Cardiac fibroblast (primary cell): ENCODE results near the gene HOXA9.

Source experiments
- DNase-seq, 2 donors: peaks; one replicate each; pipeline versions ENCODE4 v3.0.0 to v3.0.0-alpha.2; 2010; ENCODE audit warnings: low read depth in 2 of 2
- H3K4me3 ChIP-seq, 2 donors: replicated peaks in 1 of 2; 1 replicate in 1 of 2; 2 replicates in 1 of 2; pipeline ENCODE4 v1.5.1; 2011; ENCODE audit warnings: low read depth in 2 of 2, low read length in 2 of 2, mild to moderate bottlenecking in 2 of 2, moderate library complexity in 1 of 2
- TF ChIP-seq, protein P1 (sequence below): IDR thresholded peaks from one replicate; pipeline ENCODE4 v1.5.1; 2011; ENCODE audit warnings: low read depth, mild to moderate bottlenecking, low read length, inconsistent platforms

The HOXA9 gene

DNA sequence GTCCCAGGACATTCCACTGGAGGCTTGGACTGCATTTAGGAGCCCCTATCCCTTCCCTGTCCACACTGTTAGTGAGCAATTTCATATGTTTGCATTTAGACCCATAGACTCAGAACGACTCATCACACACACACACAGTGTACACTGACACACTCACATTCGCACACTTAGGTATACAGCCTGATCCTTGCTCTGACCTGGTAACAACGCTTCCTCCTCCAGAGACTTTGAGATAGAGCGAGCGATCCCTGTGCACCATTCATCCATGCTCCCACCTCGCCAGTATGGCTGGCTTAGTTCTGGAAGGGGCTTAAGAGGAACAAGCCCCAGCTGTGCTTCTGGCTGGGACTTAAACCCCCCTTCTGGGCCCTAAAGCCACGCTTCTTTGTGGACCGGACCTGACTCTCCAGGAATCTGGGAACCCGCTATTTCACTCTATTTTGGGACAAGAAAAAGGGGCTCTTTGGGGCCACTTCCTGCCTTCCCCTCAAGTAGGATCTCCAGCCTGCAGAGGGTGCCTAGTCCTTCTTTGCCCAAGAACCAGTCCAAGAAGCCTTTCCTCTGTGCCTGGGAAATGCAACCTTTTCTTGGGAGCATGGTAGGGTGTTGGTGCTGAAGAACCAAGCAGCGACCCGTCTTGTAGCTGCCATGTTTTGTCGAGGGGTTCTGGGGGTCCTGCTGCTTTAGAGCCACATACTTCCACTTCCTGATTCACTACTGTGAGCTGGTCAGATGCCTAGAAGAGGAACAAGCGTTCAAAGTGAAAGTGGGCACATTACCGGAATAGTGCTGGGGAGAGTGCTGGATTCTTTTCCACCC lies 35.6 kb upstream of the HOXA9 start:
- DNase-seq: no peak
- no peak overlapping the region for H3K4me3 ChIP-seq
- TF ChIP-seq, protein P1, sequence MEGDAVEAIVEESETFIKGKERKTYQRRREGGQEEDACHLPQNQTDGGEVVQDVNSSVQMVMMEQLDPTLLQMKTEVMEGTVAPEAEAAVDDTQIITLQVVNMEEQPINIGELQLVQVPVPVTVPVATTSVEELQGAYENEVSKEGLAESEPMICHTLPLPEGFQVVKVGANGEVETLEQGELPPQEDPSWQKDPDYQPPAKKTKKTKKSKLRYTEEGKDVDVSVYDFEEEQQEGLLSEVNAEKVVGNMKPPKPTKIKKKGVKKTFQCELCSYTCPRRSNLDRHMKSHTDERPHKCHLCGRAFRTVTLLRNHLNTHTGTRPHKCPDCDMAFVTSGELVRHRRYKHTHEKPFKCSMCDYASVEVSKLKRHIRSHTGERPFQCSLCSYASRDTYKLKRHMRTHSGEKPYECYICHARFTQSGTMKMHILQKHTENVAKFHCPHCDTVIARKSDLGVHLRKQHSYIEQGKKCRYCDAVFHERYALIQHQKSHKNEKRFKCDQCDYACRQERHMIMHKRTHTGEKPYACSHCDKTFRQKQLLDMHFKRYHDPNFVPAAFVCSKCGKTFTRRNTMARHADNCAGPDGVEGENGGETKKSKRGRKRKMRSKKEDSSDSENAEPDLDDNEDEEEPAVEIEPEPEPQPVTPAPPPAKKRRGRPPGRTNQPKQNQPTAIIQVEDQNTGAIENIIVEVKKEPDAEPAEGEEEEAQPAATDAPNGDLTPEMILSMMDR: no peak

- peak within 1 kb of the TSS; percentile 22 to 30 for H3K4me3 ChIP-seq
- TF ChIP-seq, protein P1: no peak
- DNase-seq: no peak
These were observed 34.8 kb upstream of the HOXA9 start, which contains the start of gene HOXA13 for GRCh38 chr7:27199849-27200760. HOXA13 (minus strand) TSS chr7:27200091; CDS start chr7:27200077, 14 bp downstream.

DNA sequence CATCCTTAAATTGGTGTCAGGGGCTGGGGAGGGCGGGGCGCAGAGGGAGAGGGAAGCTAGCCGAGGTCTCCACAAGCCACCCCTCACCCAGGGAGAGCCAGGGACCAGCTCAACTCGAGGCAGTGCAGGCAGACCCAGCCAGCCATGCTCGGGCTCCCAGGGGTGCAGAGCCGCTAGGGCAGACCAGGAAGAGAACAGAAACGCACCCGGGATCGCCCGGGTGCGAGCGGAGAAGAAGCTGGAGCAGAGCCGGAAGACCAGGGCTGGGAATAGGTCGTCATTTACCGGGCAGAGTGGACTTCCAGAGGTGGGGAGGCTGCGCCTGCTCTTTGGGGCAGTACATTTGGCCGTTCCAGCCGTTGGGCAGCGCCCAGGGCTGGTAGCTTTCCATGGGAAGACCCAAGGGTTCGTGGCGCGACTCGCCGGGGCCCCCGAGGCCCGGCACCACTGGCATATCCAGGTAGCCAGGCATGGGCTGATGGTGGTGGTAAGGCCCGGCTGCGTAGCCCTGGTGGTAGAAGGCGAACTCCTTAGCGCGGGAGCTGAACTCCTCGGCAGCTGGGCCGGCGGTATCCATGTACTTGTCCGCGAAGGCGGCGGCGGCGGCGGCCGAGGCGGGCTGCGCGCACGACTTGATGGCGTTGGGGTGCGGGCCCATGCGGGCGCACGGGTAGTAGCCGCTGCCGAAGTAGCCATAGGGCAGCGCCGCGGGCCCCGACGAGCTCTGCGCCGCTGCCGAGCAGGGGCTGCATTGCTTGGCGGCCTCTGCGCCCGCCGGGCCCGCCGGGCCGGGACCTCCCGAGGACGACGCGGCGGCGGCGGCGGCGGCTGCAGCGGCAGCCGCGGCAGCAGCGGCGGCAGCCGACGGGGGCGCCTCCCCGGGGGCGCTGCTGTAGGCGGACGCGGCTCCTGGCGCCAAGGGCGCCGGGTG lies 33.8 kb upstream of the HOXA9 start:
- no peak overlapping the region for H3K4me3 ChIP-seq
- peak in 1 of 2 donors; percentile 17 for DNase-seq
- TF ChIP-seq, protein P1: no peak

- TF ChIP-seq, protein P1: no peak
- no peak overlapping the region for H3K4me3 ChIP-seq
- DNase-seq: no peak
These were observed 33.0 kb upstream of the HOXA9 start for GRCh38 chr7:27198138-27198841.

DNA sequence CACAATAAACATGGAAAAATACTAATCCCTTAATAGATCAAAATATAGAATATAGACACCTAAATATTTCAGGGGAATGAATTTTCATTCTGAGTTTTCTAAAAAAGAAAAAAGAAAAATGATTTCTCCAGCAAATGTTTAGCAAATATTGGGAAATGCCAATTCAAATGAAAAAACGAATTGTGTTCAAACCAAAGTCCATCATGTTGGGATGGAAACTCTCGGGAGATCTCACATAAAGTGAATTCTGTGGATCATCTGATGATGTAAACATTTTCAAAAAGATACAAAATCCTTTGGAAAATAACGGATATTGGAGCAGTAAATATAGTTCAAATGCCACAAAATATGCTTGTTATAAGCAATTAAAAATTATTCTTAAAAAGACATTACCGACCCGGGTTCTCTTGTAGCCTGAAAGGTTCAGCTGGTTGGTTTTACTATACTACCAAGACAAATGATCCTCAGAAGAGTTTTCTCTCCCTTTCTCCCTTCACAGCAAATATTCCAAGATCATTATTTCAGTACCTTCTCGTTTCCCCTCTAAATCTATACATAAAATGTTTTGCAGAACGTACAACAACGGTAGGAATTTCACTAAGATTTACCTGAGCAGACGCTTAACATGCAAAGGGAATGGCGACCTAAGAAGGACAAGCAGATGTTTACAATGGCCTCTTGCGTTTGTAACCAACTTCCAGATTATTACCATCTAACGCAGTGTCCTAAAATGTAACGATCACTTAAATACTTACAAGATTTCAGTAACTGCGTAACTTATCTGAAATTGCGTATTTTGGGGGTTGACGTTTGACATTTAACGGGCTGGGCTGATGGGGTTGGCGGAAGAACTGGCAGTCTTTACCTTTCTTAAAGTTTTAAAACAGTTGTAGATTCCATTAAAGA lies 32.1 kb upstream of the HOXA9 start:
- TF ChIP-seq, protein P1: no peak
- DNase-seq: no peak
- H3K4me3 ChIP-seq: no peak overlapping the region
